GM10248 (cell line): ENCODE data around the gene NR2F1-AS1.

Experiments used
- CTCF ChIA-PET: fragments of 300-600 bp; sonication (Branson Sonifier 250); formaldehyde crosslinking; extraction: SDS; loops from one replicate; lab custom pipeline; 2021; ENCODE audit warnings: antibody characterized with exemption; lab: Yijun Ruan, JAX
- POLR2A ChIA-PET: fragments of 350-650 bp; sonication (Branson Sonifier 250); formaldehyde crosslinking; extraction: SDS; loops from one replicate; lab custom pipeline; 2020; ENCODE audit warnings: antibody characterized with exemption; lab: Yijun Ruan, JAX
- DNase-seq: peaks from one replicate; pipeline ENCODE4 v3.0.0; 2012; ENCODE audit errors: extremely low spot score
- CTCF ChIP-seq: IDR thresholded peaks from 2 replicates; pipeline ENCODE4 v1.5.1; 2012; ENCODE audit warnings: mild to moderate bottlenecking, low read depth; ENCODE audit errors: extremely low read depth, missing control alignments, control extremely low read depth

NR2F1-AS1 gene

GRCh38 chr5:93580927-93581445 lies at the start of gene NR2F1-AS1:
Gene NR2F1-AS1 (minus strand): TSS chr5:93581219.
- no peak for TF ChIP-seq CTCF
- POLR2A ChIA-PET, result no interaction called here
- CTCF ChIA-PET, result interaction anchor here (0.8 to 4.5 kb wide), 3 partner anchors 19 to 223 kb away, joined by 3 to 29 read pairs (median 3); no protein-coding TSS in a partner anchor
- no peak for DNase-seq

DNA sequence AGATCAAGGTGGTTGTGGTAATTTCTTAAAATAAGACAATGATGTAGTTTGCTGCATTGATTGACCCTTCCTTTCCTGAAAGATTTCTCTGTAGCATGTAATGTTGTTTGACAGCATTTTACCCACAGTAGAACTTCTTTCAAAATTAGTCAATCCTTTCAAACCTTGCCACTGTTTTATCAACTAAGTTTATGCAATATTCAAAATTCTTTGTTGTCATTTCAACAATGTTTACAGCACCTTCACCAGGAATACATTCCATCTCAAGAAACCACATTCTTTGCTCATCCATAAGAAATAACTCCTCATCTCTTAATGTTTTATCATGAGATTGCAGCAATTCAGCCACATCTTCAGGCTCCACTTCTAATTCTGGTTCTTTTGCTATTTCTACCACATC lies 45.8 kb upstream of the NR2F1-AS1 start:
- TF ChIP-seq CTCF, result no peak
- CTCF ChIA-PET, result no interaction called here

GRCh38 chr5:93623153-93623552 lies 42.1 kb upstream of the NR2F1-AS1 start:
- POLR2A ChIA-PET, result no interaction called here
- CTCF ChIA-PET, result interaction anchor here (1.2 kb wide), 1 partner anchor 13 kb away, joined by 3 read pairs; no protein-coding TSS in a partner anchor
- DNase-seq, result no peak
- TF ChIP-seq CTCF, result no peak

More for the DNA sequence above, 45.8 kb upstream of the NR2F1-AS1 start:
- POLR2A ChIA-PET, result no interaction called here
- DNase-seq, result no peak

GRCh38 chr5:93622240-93622885 lies 41.3 kb upstream of the NR2F1-AS1 start:
- TF ChIP-seq CTCF, result no peak
- DNase-seq, result no peak
- CTCF ChIA-PET, result interaction anchor here (1.2 to 5.3 kb wide), 4 partner anchors 14 to 181 kb away, joined by 3 to 33 read pairs (median 8); no protein-coding TSS in a partner anchor
- POLR2A ChIA-PET, result no interaction called here

DNA sequence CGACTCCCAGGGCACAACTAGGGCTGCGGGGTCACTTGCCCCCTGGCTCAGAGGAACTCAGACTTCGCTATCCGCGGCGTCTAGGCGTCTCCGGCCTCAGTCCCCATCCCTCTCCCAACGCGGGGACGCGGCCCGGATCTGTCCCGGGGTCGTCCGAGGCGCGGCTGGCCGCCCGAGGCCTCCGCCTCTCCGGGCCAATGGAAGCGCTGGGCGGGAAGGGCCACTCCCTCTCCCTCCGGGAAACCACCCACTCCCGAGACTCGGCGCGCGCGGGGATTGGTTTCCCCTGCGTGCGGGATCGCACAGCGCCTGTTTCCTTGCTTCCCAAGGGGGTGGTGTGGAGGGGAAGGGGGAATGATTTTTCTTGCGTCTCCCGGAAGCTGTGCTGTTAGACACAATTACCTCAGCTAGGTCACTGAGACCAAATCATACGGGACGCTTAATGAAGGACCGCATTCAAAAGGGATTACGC lies 40.3 kb upstream of the NR2F1-AS1 start:
- ChIA-PET POLR2A (no interaction called here), CTCF (interaction anchor here (1.4 to 5.3 kb wide), 4 partner anchors 13 to 182 kb away, joined by 3 to 33 read pairs (median 10); no protein-coding TSS in a partner anchor)
- no peak for TF ChIP-seq CTCF
- DNase-seq, result no peak

DNA sequence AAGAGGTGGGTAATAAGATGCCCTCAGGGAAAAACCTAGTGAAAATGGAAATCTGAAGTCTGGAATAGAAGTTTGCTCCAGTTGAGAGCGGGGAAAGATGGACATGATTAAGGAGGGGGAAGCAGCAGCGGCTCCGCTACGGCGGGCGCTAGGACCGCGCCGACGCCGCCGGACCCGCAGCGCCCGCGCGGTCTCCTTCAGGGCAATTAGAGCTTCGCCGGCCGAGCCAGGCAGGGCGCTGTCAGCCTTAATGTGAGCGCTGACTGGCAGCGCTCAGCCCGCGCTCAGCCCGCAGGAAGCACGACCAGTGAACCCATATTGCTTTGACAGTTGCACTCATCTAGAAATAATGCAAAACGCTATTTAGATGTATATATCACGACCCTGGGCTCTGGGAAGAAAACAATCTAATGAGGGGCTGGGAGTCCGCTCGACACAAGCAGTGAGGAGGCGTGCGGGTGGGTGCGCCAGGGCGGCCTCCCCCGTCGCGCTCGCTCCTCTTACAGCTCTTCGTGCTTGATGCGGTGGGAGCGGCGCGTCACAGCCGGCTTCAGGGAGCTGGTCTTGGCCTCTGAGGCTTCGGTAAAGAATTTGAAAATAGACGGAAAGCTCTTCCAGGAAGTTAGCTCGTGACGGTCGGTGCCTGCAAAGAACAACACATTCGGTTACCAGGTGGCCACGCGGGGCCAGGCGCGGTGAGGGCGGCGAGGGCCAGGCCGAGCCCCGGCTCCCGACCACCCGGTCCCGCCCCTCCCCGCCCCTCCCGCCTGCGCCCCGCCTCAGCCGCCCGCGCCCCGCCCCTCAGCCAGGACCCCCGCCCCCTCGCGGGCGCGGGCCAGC lies 39.7 kb upstream of the NR2F1-AS1 start:
- peak; percentile 78 for DNase-seq
- CTCF ChIA-PET, result interaction anchor here (0.9 to 5.3 kb wide), 4 partner anchors 9 to 180 kb away, joined by 3 to 33 read pairs (median 10); no protein-coding TSS in a partner anchor
- POLR2A ChIA-PET, result no interaction called here
- peak; percentile 3 for TF ChIP-seq CTCF
